Ascending aorta (tissue), 2 donors: Measurements from ENCODE around the gene UFC1. TPM values are rescaled to one million over a fixed set of nuclear protein-coding genes. Genes with fewer than 3 reads are reported as not detected.

Experiments used
- DNase-seq, 2 donors: peaks; one replicate each; pipeline ENCODE4 v3.0.0-alpha.2; 2019; ENCODE audit warnings: low spot score in 2 of 2
- H3K27ac ChIP-seq, 2 donors: fragments of 200-600 bp; sonication (generic); one replicate each; pipeline ENCODE4 v1.5.1; 2016 to 2017; ENCODE audit warnings: mild to moderate bottlenecking in 1 of 2
- H3K27me3 ChIP-seq: fragments of 200-600 bp; sonication (generic); one replicate; pipeline ENCODE4 v1.5.1; 2017
- H3K36me3 ChIP-seq, 2 donors: fragments of 200-600 bp; sonication (generic); one replicate each; pipeline ENCODE4 v1.5.1; 2016
- H3K4me1 ChIP-seq, 2 donors: fragments of 200-600 bp; sonication (generic); one replicate each; pipeline ENCODE4 v1.5.1; 2016 to 2017; ENCODE audit warnings: mild to moderate bottlenecking in 1 of 2
- H3K4me3 ChIP-seq, 2 donors: fragments of 200-600 bp; sonication (generic); one replicate each; pipeline ENCODE4 v1.5.1; 2016 to 2017; ENCODE audit warnings: mild to moderate bottlenecking in 1 of 2
- H3K9me3 ChIP-seq, 2 donors: fragments of 200-600 bp; sonication (generic); one replicate each; pipeline ENCODE4 v1.5.1; 2016
- CTCF ChIP-seq, 3 experiments: fragments of 200-600 bp in 2 of 3; fragments of 450-650 bp in 1 of 3; sonication (generic) in 2 of 3; IDR thresholded peaks; one replicate each; pipeline ENCODE4 v1.5.1; 2016 to 2019; ENCODE audit warnings: antibody characterized with exemption in 3 of 3, mild to moderate bottlenecking in 1 of 3, moderate library complexity in 1 of 3
- intact Hi-C: fragments of 100-400 bp; cut with DNase I; formaldehyde crosslinking; loops from one replicate; pipeline ENCODE4 v1.15.1; 2023
- total RNA-seq: library from RNA; depleted of rRNA; stranded (reverse); fragments of >200 nt; gene quantifications from one replicate; pipeline ENCODE4 v1.1.0, GENCODE V29; 2016

Gene UFC1
- total RNA-seq, 1 donor from 2014 or later, result 3.3 TPM

GRCh38 chr1:161130266-161130665 lies 23.5 kb upstream of the UFC1 start:
- Histone ChIP-seq H3K36me3 (peaks cover 27 to 38% of the 10 kb centered on the region in 2 donors), H3K4me1 (peaks cover 5 to 27% of the 10 kb centered on the region in 2 donors), H3K4me3 (peak overlapping the region in 1 of 2 donors; percentile 89), H3K27ac (peak overlapping the region in 1 of 2 donors; percentile 7), H3K9me3 (no peaks in the 10 kb centered on the region), H3K27me3 (no peaks in the 10 kb centered on the region)
- no peak for DNase-seq
- no peak for TF ChIP-seq CTCF (IDR thresholded peaks at IDR 0.05)
- intact Hi-C loops, result loop anchor here (5.0 kb wide), 1 partner anchor 257 kb away; no protein-coding TSS in a partner anchor

GRCh38 chr1:161131523-161132409 lies 22.0 kb upstream of the UFC1 start:
- peaks cover 5 to 27% of the 10 kb centered on the region in 2 donors for H3K4me1 ChIP-seq
- intact Hi-C loops, result loop anchor here (1.0 to 5.0 kb wide), 8 partner anchors 13 to 595 kb away; partner anchors contain the start of genes KLHDC9, NDUFS2, NIT1 and PFDN2

GRCh38 chr1:161132410-161133219 lies 21.2 kb upstream of the UFC1 start, which contains the start of gene DEDD:
Gene DEDD, minus strand, starts transcription at chr1:161132667. Its CDS starts 8,205 bp downstream, at chr1:161124462.
- TF ChIP-seq CTCF (IDR thresholded peaks at IDR 0.05), result no peak
- Histone ChIP-seq H3K27ac (peak within 1 kb of the TSS; percentile 96 to 98), H3K9me3 (no peaks in the 10 kb centered on the region), H3K27me3 (no peaks in the 10 kb centered on the region), H3K4me1 (peaks cover 5 to 22% of the 10 kb centered on the region in 2 donors), H3K36me3 (peaks cover 15 to 17% of the 10 kb centered on the region in 2 donors), H3K4me3 (peak within 1 kb of the TSS; percentile 71 to 89)
- intact Hi-C loops, result loop anchor here (1.0 to 5.0 kb wide), 8 partner anchors 14 to 594 kb away; partner anchors contain the start of genes KLHDC9, NDUFS2, NIT1 and PFDN2
- peak; percentile 89 to 98 for DNase-seq

More at GRCh38 chr1:161131523-161132409, 22.0 kb upstream of the UFC1 start:
- Histone ChIP-seq H3K27ac (peak overlapping the region; percentile 96 to 98), H3K36me3 (peaks cover 16 to 25% of the 10 kb centered on the region in 2 donors), H3K9me3 (no peaks in the 10 kb centered on the region), H3K4me3 (peak overlapping the region; percentile 71 to 89), H3K27me3 (no peaks in the 10 kb centered on the region)
- no peak for TF ChIP-seq CTCF (IDR thresholded peaks at IDR 0.05)
- no peak for DNase-seq

- intact Hi-C loops, result loop anchor here (2.0 to 5.0 kb wide), 4 partner anchors 26 to 594 kb away; partner anchors contain the start of genes KLHDC9 and USP21
- no peaks in the 10 kb centered on the region for H3K9me3 ChIP-seq
- peak overlapping the region; percentile 71 to 89 for H3K4me3 ChIP-seq
Observed at GRCh38 chr1:161133220-161133740, 20.5 kb upstream of the UFC1 start.

More at GRCh38 chr1:161133220-161133740, 20.5 kb upstream of the UFC1 start:
- Histone ChIP-seq H3K4me1 (peaks cover 5 to 19% of the 10 kb centered on the region in 2 donors), H3K27ac (peak overlapping the region; percentile 96 to 98), H3K36me3 (peaks cover 8 to 10% of the 10 kb centered on the region in 2 donors), H3K27me3 (no peaks in the 10 kb centered on the region)
- no peak for DNase-seq
- TF ChIP-seq CTCF (IDR thresholded peaks at IDR 0.05), result no peak
